SK-N-SH (cell line): Measurements from ENCODE around the gene NTRK3. TPM values are rescaled to one million over a fixed set of nuclear protein-coding genes. Genes with fewer than 3 reads are reported as not detected.

Source experiments
- CTCF ChIA-PET: fragments of 300-600, 350-600 bp; formaldehyde crosslinking; extraction: SDS; loops from one replicate; lab custom pipeline; 2021; lab: Yijun Ruan, JAX
- POLR2A ChIA-PET: fragments of 350-600 bp; sonication (Branson Sonifier 250); formaldehyde crosslinking; extraction: SDS; loops from one replicate; lab custom pipeline; 2020; ENCODE audit warnings: antibody characterized with exemption, inconsistent platforms; lab: Yijun Ruan, JAX
- DNase-seq: peaks from one replicate; pipeline ENCODE4 v3.0.0; 2012
- H2AFZ ChIP-seq: fragments of 200-600 bp; sonication (generic); 2 replicates; pipeline ENCODE4 v1.8.1; 2016; ENCODE audit warnings: antibody characterized with exemption, mild to moderate bottlenecking, low read depth
- H3F3A ChIP-seq: fragments of 200-600 bp; sonication (generic); replicated peaks from 2 replicates; pipeline ENCODE3; 2016; ENCODE audit warnings: antibody characterized with exemption, mild to moderate bottlenecking; ENCODE audit not compliant: insufficient read depth
- H3K27ac ChIP-seq, 2 experiments: fragments of 200-500 bp in 1 of 2; fragments of 200-600 bp in 1 of 2; sonication (Bioruptor generic) in 1 of 2; sonication (generic), shearing (Covaris generic) in 1 of 2; 2 replicates each; pipeline versions ENCODE4 v1.5.1 to v1.6.1; 2014 to 2016; ENCODE audit warnings: low read depth in 2 of 2, inconsistent platforms in 1 of 2, low read length in 1 of 2, mild to moderate bottlenecking in 1 of 2, mixed read lengths in 1 of 2
- H3K27me3 ChIP-seq: fragments of 200-600 bp; sonication (generic), shearing (Covaris generic); 2 replicates; pipeline ENCODE4 v1.6.1; 2016; ENCODE audit warnings: mixed run types; ENCODE audit not compliant: insufficient read depth
- H3K36me3 ChIP-seq, 2 experiments: fragments of 200-500 bp in 1 of 2; fragments of 200-600 bp in 1 of 2; sonication (Bioruptor generic) in 1 of 2; sonication (generic) in 1 of 2; replicated peaks in 1 of 2; 2 replicates each; pipeline versions ENCODE3 to v1.5.1; 2014 to 2016; ENCODE audit warnings: low read length in 1 of 2, mild to moderate bottlenecking in 1 of 2; ENCODE audit not compliant: insufficient read depth in 2 of 2, control insufficient read depth in 1 of 2
- H3K4me1 ChIP-seq, 2 experiments: fragments of 200-500 bp in 1 of 2; fragments of 200-600 bp in 1 of 2; sonication (Bioruptor generic) in 1 of 2; sonication (generic), shearing (Covaris generic) in 1 of 2; 2 replicates each; pipeline versions ENCODE4 v1.5.1 to v1.6.1; 2014 to 2016; ENCODE audit warnings: low read depth in 1 of 2, low read length in 1 of 2, mixed run types in 1 of 2; ENCODE audit not compliant: insufficient read depth in 2 of 2, control insufficient read depth in 1 of 2
- H3K4me2 ChIP-seq: fragments of 200-600 bp; sonication (generic), shearing (Covaris generic); 2 replicates; pipeline ENCODE4 v1.6.1; 2017; ENCODE audit warnings: mixed run types
- H3K4me3 ChIP-seq, 2 experiments: fragments of 200-500 bp in 1 of 2; fragments of 200-600 bp in 1 of 2; sonication (Bioruptor generic) in 1 of 2; sonication (generic), shearing (Covaris generic) in 1 of 2; 2 replicates each; pipeline versions ENCODE4 v1.5.1 to v1.8.1; 2014 to 2016; ENCODE audit warnings: low read depth in 2 of 2, inconsistent platforms in 1 of 2, low read length in 1 of 2, mild to moderate bottlenecking in 1 of 2, mixed read lengths in 1 of 2, moderate library complexity in 1 of 2
- H3K79me2 ChIP-seq: fragments of 200-600 bp; sonication (generic); 2 replicates; pipeline ENCODE4 v1.8.1; 2017; ENCODE audit warnings: mild to moderate bottlenecking; ENCODE audit not compliant: insufficient read depth
- H3K9ac ChIP-seq: fragments of 200-600 bp; sonication (generic); 2 replicates; pipeline ENCODE4 v1.6.1; 2017; ENCODE audit warnings: mixed run types
- H3K9me2 ChIP-seq: fragments of 200-600 bp; sonication (generic); 2 replicates; pipeline ENCODE4 v1.6.1; 2017; ENCODE audit warnings: mixed run types
- H3K9me3 ChIP-seq: fragments of 200-600 bp; sonication (generic); 2 replicates; pipeline ENCODE4 v1.6.1; 2017; ENCODE audit warnings: mixed run types, mild to moderate bottlenecking, moderate library complexity
- H4K20me1 ChIP-seq: fragments of 200-600 bp; sonication (generic); 2 replicates; pipeline ENCODE4 v1.6.1; 2017; ENCODE audit warnings: mild to moderate bottlenecking, mixed run types; ENCODE audit not compliant: insufficient read depth
- CHD2 ChIP-seq: fragments of 150-350 bp; IDR thresholded peaks from 2 replicates; pipeline ENCODE4 v1.6.1; 2018; ENCODE audit warnings: low read length; ENCODE audit not compliant: partially characterized antibody
- CTCF ChIP-seq: fragments of 200-600 bp; sonication (generic); IDR thresholded peaks from 2 replicates; pipeline ENCODE4 v1.6.1; 2017; ENCODE audit warnings: antibody characterized with exemption, mild to moderate bottlenecking, moderate library complexity
- ELF1 ChIP-seq: IDR thresholded peaks from 2 replicates; pipeline ENCODE4 v1.4.0; 2012
- EZH2phosphoT487 ChIP-seq: fragments of 200-600 bp; sonication (generic); IDR thresholded peaks from 2 replicates; pipeline ENCODE4 v1.6.1; 2017; ENCODE audit warnings: low read depth, mixed run types, mild to moderate bottlenecking, antibody characterized with exemption, moderate library complexity, borderline replicate concordance
- FOXJ3 ChIP-seq: sonication (generic); formaldehyde crosslinking; IDR thresholded peaks from 2 replicates; pipeline ENCODE4 v1.5.1; 2020; ENCODE audit warnings: mild to moderate bottlenecking, missing genetic modification reagents
- FOXM1 ChIP-seq: IDR thresholded peaks from 2 replicates; pipeline ENCODE4 v1.4.0; 2012; ENCODE audit warnings: low read depth, mild to moderate bottlenecking
- GATA2 ChIP-seq: sonication (generic); formaldehyde crosslinking; IDR thresholded peaks from 2 replicates; pipeline ENCODE4 v1.5.0; 2020; ENCODE audit warnings: mild to moderate bottlenecking, missing genetic modification reagents
- IRF3 ChIP-seq: fragments of 150-350 bp; IDR thresholded peaks from 2 replicates; pipeline ENCODE4 v1.6.1; 2016; ENCODE audit warnings: mild to moderate bottlenecking, low read depth, low read length
- MAX ChIP-seq: IDR thresholded peaks from 2 replicates; pipeline ENCODE4 v1.4.0; 2012; ENCODE audit warnings: low read depth
- MXI1 ChIP-seq: IDR thresholded peaks from 2 replicates; pipeline ENCODE4 v1.6.1; 2012; ENCODE audit warnings: mild to moderate bottlenecking, low read depth, low read length, improper control_type of control experiment
- NFIC ChIP-seq: IDR thresholded peaks from 2 replicates; pipeline ENCODE4 v1.4.0; 2012; ENCODE audit warnings: borderline replicate concordance
- NRF1 ChIP-seq: IDR thresholded peaks from 2 replicates; pipeline ENCODE4 v1.6.1; 2012; ENCODE audit warnings: low read depth, mild to moderate bottlenecking, low read length
- POLR2AphosphoS5 ChIP-seq: IDR thresholded peaks from 2 replicates; pipeline ENCODE4 v1.6.1; 2012; ENCODE audit warnings: low read depth, low read length
- RCOR1 ChIP-seq: fragments of 150-350 bp; IDR thresholded peaks from 2 replicates; pipeline ENCODE4 v1.6.1; 2017; ENCODE audit warnings: antibody characterized with exemption, low read length
- RXRA ChIP-seq: IDR thresholded peaks from 2 replicates; pipeline ENCODE4 v1.4.0; 2012; ENCODE audit warnings: low read depth, mild to moderate bottlenecking, borderline replicate concordance
- SMC3 ChIP-seq: IDR thresholded peaks from 2 replicates; pipeline ENCODE4 v1.6.1; 2012; ENCODE audit warnings: low read depth, low read length, improper control_type of control experiment
- TCF12 ChIP-seq: IDR thresholded peaks from 2 replicates; pipeline ENCODE4 v1.4.0; 2012
- USF2 ChIP-seq: fragments of 150-350 bp; IDR thresholded peaks from 2 replicates; pipeline ENCODE4 v1.6.1; 2017; ENCODE audit warnings: antibody characterized with exemption, low read length, low read depth, borderline replicate concordance
- ZBTB33 ChIP-seq: IDR thresholded peaks from 2 replicates; pipeline ENCODE4 v1.4.0; 2012; ENCODE audit warnings: low read depth, borderline replicate concordance
- WGBS: methylation state at CpG from one replicate; pipeline ENCODE4 v1.1.6; 2017; ENCODE audit warnings: low lambda C conversion rate; 5-methylcytosine and 5-hydroxymethylcytosine counted together
- polyA plus RNA-seq, 3 experiments: library from polyadenylated mRNA; depleted of rRNA; stranded (reverse); fragments of >200 nt; gene quantifications; 2 replicates each; pipeline ENCODE4 v1.2.3, GENCODE V29; 2012

The NTRK3 gene
- polyA plus RNA-seq, 1 of the 3 experiments (the other 2 are of a cell fraction): 2.6 TPM

GRCh38 chr15:88288206-88288605 lies 31.7 kb upstream of the NTRK3 start (continued):
- TF ChIP-seq ZBTB33 (no peak), RXRA (no peak), NFIC (no peak)

- TF ChIP-seq MAX (no peak), ELF1 (no peak), IRF3 (no peak), RXRA (no peak), MXI1 (no peak), NRF1 (no peak), RCOR1 (no peak), CHD2 (no peak), POLR2AphosphoS5 (no peak), GATA2 (CRISPR knock-in tag) (no peak), SMC3 (no peak), FOXM1 (no peak), USF2 (no peak), CTCF (no peak), TCF12 (no peak), EZH2phosphoT487 (no peak), FOXJ3 (CRISPR knock-in tag) (no peak)
- ChIA-PET CTCF (interaction anchor here (0.8 to 3.4 kb wide), 4 partner anchors 11 to 166 kb away, joined by 3 to 43 read pairs (median 6); no protein-coding TSS in a partner anchor), POLR2A (no interaction called here)
- no peaks in the 10 kb centered on the region for H3K27me3 ChIP-seq
- H3K4me2 ChIP-seq: no peak overlapping the region
- no peaks in the 10 kb centered on the region for H3K36me3 ChIP-seq
- H3F3A ChIP-seq: no peaks in the 10 kb centered on the region
- H3K27ac ChIP-seq: no peak overlapping the region
- H3K9ac ChIP-seq: no peak overlapping the region
- no peaks in the 10 kb centered on the region for H4K20me1 ChIP-seq
- no peak overlapping the region for H2AFZ ChIP-seq
- H3K9me3 ChIP-seq: no peaks in the 10 kb centered on the region
- 15% methylated on average over 5 of the region's 15 CpGs for WGBS
- no peaks in the 10 kb centered on the region for H3K79me2 ChIP-seq
- H3K4me1 ChIP-seq: no peaks in the 10 kb centered on the region; a peak in 1 of 4 replicates
- H3K4me3 ChIP-seq: no peak overlapping the region
- DNase-seq: no peak
- no peaks in the 10 kb centered on the region for H3K9me2 ChIP-seq
Measured at GRCh38 chr15:88284318-88284998, 27.9 kb upstream of the NTRK3 start.
